Fibroblast of skin of scalp (primary cell): ENCODE measurements around the gene PCDHB13.
"Not testable (repeated sequence)": the region's sequence is repeated elsewhere in the genome, so short reads cannot be mapped to it uniquely, and the experiment has no call there.

Experiments
- DNase-seq: peaks from one replicate; pipeline ENCODE4 v3.0.0-alpha.2; 2013

PCDHB13 gene

GRCh38 chr5:141208478-141208877 lies 5.2 kb upstream of the PCDHB13 start, which contains the start of gene PCDHB12:
Gene PCDHB12, plus strand, starts transcription at chr5:141208719. Its CDS starts 189 bp downstream, at chr5:141208908.
- DNase-seq = no peak

DNA sequence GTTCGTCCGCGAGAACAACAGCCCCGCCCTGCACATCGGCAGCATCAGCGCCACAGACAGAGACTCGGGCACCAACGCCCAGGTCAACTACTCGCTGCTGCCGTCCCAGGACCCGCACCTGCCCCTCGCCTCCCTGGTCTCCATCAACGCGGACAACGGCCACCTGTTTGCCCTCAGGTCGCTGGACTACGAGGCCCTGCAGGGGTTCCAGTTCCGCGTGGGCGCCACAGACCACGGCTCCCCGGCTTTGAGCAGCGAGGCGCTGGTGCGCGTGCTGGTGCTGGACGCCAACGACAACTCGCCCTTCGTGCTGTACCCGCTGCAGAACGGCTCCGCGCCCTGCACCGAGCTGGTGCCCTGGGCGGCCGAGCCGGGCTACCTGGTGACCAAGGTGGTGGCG lies 3.4 kb upstream of the PCDHB13 start:
- not testable (repeated sequence) for DNase-seq

GRCh38 chr5:141210849-141211248 lies 2.9 kb upstream of the PCDHB13 start:
- DNase-seq = not testable (repeated sequence)

DNA sequence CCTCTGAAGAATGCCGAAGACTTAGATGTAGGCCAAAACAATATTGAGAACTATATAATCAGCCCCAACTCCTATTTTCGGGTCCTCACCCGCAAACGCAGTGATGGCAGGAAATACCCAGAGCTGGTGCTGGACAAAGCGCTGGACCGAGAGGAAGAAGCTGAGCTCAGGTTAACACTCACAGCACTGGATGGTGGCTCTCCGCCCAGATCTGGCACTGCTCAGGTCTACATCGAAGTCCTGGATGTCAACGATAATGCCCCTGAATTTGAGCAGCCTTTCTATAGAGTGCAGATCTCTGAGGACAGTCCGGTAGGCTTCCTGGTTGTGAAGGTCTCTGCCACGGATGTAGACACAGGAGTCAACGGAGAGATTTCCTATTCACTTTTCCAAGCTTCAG lies 864 bp downstream of the PCDHB13 start:
- DNase-seq = not testable (repeated sequence)

- DNase-seq = not testable (repeated sequence)
These were observed 1.8 kb downstream of the PCDHB13 start for GRCh38 chr5:141215504-141215903.

DNA sequence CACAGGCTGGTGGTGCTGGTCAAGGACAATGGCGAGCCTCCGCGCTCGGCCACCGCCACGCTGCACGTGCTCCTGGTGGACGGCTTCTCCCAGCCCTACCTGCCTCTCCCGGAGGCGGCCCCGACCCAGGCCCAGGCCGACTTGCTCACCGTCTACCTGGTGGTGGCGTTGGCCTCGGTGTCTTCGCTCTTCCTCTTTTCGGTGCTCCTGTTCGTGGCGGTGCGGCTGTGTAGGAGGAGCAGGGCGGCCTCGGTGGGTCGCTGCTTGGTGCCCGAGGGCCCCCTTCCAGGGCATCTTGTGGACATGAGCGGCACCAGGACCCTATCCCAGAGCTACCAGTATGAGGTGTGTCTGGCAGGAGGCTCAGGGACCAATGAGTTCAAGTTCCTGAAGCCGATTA lies 2.3 kb downstream of the PCDHB13 start:
- DNase-seq = not testable (repeated sequence)

DNA sequence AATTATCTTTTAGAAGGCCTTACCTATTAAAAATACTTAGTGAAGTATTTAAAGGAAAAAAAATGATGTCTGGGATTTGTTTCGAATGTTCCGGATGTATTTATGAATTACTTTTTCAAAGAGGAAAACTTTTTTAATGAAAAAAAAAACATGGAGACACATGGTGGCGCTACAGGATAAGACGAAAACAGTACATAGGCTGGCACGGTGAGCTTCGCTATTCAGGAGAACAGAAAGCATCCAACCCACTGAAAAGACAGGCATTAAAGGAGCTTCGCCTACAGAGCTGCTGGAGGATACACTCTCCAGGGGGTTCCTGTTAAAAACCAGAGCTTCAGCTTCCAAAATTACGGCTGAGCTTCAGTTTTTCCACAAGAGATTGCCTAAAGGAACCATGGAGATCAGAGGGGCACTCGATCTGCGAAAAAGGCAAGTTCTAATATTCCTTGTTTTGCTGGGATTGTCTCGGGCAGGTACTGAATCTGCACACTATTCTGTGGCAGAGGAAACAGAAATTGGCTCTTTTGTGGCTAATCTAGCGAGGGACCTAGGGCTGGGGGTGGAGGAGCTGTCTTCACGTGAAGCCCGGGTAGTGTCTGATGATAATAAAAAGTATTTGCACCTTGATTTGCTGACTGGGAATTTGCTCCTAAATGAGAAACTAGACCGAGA lies 9.5 kb downstream of the PCDHB13 start, which contains the start of gene PCDHB14:
TSS of gene PCDHB14 (plus strand) at position 232 of the 672 bp plus-strand sequence. CDS start at position 395, 163 bp downstream.
- peak; percentile 24 for DNase-seq

- not testable (repeated sequence) for DNase-seq
These were observed 11.1 kb downstream of the PCDHB13 start for GRCh38 chr5:141224844-141225243.

- not testable (repeated sequence) for DNase-seq
These were observed 11.7 kb downstream of the PCDHB13 start for GRCh38 chr5:141225421-141225820.

DNA sequence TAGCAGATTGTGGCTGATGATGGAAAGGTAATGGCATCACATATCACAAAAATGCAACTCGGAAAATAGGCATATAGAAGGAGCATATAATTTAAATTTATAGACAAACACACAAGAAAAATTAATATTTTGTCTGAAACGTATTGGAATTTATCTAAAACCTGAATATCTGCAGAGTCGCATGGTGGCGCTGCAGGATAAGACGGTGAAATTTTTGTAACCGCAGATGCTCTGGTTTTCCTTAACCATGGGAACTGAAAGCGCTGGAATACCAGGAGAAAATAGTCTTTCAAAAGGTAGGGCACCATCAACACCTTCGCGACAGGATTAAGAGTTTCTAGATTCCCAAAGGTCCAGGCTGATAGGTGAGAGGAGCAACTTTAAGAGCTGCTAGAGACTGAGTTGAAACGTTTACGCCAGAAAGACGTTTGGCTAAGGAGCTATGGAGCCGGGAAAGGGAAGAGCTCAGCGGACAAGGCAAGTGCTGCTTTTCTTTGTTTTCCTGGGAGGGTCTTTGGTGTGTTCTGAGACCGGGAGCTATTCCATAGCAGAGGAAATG lies 20.5 kb downstream of the PCDHB13 start:
- DNase-seq = peak; percentile 7

DNA sequence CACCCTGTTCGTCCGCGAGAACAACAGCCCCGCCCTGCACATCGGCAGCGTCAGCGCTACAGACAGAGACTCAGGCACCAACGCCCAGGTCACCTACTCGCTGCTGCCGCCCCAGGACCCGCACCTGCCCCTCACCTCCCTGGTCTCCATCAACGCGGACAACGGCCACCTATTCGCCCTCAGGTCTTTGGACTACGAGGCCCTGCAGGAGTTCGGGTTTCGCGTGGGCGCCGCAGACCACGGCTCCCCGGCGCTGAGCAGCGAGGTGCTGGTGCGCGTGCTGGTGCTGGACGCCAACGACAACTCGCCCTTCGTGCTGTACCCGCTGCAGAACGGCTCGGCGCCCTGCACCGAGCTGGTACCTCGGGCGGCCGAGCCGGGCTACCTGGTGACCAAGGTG lies 22.2 kb downstream of the PCDHB13 start:
- DNase-seq = not testable (repeated sequence)

GRCh38 chr5:141236516-141237313 lies 23.0 kb downstream of the PCDHB13 start:
- DNase-seq = no peak

GRCh38 chr5:141241496-141241895 lies 27.8 kb downstream of the PCDHB13 start:
- DNase-seq = no peak

- no peak for DNase-seq
These were observed 31.6 kb downstream of the PCDHB13 start, which contains the start of gene PCDHB15 for GRCh38 chr5:141245250-141245717. Gene PCDHB15, plus strand, starts transcription at chr5:141245395. Its CDS starts 184 bp downstream, at chr5:141245579.

GRCh38 chr5:141246971-141247370 lies 33.3 kb downstream of the PCDHB13 start:
- DNase-seq = not testable (repeated sequence)

- DNase-seq = not testable (repeated sequence)
These were observed 33.7 kb downstream of the PCDHB13 start for GRCh38 chr5:141247434-141247833.

DNA sequence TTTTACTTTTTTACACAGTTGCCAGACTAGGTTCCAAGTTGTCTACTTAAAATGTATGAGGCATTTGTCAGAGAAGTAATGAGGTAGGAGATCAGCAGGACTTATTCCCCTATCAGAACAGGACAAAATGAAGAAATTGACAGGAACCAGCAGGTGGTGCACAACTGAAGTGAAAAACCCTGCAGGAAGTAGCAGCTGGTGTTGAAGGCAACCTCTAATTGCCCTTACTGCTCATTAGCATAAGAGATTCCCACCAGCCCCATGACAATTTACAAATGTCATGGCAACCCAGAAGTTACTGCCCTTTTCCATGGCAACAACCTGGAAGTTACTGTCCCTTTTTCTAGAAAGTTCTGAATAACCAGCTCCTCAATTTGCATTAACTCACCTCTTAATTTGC lies 36.9 kb downstream of the PCDHB13 start:
- no peak for DNase-seq

DNA sequence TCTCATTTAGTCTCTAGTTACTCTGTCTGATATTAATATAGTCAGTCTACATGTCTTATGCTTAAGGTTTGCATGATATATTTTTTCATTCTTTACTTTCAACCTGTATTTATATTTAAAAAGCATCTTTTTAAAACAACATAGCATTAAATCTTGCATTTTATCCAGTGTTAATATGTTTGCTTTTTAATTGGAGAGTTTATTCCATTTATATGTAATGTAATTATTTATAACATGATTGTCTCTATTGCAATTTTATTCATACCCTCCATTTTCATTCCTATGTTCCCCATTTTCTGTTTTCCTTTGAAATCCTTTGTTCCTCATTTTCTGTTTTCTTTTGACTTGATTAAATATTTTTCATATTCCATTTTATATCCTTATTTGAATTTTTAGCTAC lies 44.7 kb downstream of the PCDHB13 start:
- DNase-seq = no peak

- DNase-seq = no peak
These were observed 45.2 kb downstream of the PCDHB13 start for GRCh38 chr5:141258948-141259347.

DNA sequence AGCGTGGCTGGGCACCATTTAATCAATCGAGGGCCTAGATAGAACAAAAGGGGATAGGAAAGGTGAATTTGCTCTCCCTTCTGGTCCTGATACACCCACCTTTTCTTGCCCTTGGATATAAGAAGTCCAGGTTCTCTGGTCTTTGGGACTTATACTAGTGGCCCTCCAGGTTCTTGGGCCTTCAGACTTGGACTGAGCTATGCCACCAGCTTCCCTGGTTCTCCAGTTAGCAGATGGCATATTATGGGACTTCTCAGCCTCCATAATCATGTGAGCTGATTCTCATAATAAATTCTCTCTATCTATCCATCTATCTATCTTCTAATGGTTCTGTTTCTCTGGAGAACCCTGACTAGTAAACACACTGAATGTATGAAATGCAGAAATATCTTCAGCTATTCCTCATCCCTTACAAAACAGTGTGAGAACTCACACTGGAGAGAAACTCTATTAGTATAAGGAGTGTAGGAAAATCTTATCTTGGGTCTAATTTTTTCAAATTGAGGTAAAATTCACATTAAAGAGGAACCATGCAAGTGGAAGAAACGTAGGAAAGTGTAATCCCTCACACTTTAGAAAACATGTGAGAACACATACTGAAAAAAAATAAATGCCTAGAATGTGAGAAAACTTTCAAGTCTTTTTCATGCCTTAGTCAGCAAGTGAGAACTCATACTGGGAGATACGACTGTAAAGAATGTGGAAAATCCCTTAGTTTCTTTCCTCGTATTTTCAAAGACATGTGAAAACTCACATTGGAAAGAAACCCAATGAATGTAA lies 46.9 kb downstream of the PCDHB13 start:
- no peak for DNase-seq

GRCh38 chr5:141261238-141261546 lies 47.5 kb downstream of the PCDHB13 start:
- DNase-seq = no peak
